Measurements from ENCODE around the gene NPC1L1. TPM values are rescaled to one million over a fixed set of nuclear protein-coding genes. Genes with fewer than 3 reads are reported as not detected.

The NPC1L1 gene
- total RNA-seq, 4 donors from 2014 or later, result 0.04 to 0.07 TPM; not detected in 2

DNA sequence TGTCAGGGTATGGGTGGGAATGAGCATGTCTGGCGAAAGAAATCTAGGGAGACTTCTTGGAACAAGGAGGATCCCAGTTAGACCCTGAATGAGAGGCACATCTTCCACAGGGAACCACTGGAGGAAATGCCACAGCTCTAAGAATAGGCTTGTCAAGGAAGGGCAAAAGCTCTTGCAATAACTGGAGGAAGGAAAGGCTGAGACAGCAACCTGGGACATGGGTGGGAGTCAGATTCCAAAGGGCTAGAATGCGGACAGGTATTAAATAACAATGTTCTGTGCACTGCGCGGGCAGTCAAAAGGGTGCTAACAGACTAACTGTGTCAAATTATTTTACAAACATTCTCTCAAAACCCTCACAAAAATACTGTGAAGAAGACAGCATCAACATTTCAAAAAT, 55.1 kb downstream of the NPC1L1 start:
- H3K27me3 ChIP-seq, result no peaks in the 10 kb centered on the region
- H3K9me3 ChIP-seq, result no peaks in the 10 kb centered on the region
- intact Hi-C loops (cut with DNase I; ENCODE audit: low total_unique reads) (loop anchor here (5.0 kb wide), 1 partner anchor 229 kb away; no protein-coding TSS in a partner anchor), in situ Hi-C loops (cut with MboI; ENCODE audit: low sequenced_read_pairs in 4 of 4) (loop anchor here in 2 of 4 donors (25.0 kb wide), 2 partner anchors 249 to 274 kb away; partner anchors contain the start of gene YKT6 (in 1 of the 2))
- ATAC-seq (peak in 1 of 2 donors; percentile 20), DNase-seq (no peak)
- H3K27ac ChIP-seq, result peak overlapping the region; percentile 38 to 99 (median 78)
- peaks cover 57 to 67% of the 10 kb centered on the region in 2 donors for H3K4me1 ChIP-seq
- no peak for TF ChIP-seq POLR2A (IDR thresholded peaks at IDR 0.05)
- TF ChIP-seq, protein P1, sequence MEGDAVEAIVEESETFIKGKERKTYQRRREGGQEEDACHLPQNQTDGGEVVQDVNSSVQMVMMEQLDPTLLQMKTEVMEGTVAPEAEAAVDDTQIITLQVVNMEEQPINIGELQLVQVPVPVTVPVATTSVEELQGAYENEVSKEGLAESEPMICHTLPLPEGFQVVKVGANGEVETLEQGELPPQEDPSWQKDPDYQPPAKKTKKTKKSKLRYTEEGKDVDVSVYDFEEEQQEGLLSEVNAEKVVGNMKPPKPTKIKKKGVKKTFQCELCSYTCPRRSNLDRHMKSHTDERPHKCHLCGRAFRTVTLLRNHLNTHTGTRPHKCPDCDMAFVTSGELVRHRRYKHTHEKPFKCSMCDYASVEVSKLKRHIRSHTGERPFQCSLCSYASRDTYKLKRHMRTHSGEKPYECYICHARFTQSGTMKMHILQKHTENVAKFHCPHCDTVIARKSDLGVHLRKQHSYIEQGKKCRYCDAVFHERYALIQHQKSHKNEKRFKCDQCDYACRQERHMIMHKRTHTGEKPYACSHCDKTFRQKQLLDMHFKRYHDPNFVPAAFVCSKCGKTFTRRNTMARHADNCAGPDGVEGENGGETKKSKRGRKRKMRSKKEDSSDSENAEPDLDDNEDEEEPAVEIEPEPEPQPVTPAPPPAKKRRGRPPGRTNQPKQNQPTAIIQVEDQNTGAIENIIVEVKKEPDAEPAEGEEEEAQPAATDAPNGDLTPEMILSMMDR (IDR thresholded peaks at IDR 0.05 in 4 of 5, conservative IDR thresholded peaks at IDR 0.05 in 1 of 5), result no peak
- no peak overlapping the region for H3K4me3 ChIP-seq
- H3K36me3 ChIP-seq, result peaks cover 0 to 34% of the 10 kb centered on the region in 2 donors

DNA sequence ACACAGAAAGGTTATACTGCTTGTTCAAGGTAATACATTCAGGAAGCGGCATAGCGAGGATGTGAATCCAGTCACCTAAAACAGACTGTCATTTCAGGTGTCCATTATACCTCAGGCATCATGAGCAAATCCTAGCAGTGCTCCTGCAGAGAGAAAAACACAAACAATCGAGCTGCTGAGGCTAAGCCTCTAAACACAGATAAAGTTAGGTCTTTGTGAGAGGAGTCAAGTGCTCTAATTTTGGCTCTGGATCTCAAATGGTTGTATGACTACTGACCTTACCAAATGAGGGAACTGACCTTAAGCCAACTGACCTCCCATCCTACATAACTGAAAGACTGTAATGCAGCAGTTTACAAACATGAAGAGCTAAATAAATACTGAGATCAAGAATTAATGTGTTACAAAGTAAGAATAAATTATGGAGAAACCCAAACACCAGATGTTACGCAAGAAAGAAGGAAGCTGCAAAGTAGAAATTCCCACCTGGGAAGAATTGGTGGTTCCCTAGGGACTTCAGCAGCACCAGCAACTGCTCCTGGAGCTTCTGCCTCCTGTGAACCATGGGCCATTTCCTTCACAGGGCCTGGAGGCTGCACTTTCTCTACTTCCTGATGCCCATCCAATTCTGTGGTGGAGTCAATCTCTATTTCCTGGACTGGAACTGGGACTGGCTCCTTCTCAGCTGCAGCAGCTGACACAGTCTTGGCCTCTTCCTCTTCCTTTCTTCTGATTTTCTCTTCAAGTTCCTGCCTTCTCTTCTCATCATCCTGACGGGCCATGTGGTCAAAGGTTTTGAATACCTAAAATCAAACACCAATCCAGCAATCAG, 56.4 kb downstream of the NPC1L1 start:
- peaks cover 0 to 37% of the 10 kb centered on the region in 2 donors for H3K36me3 ChIP-seq
- no peak overlapping the region for H3K4me3 ChIP-seq
- in situ Hi-C loops (cut with MboI; ENCODE audit: low sequenced_read_pairs in 4 of 4), result loop anchor here in 2 of 4 donors (25.0 kb wide), 2 partner anchors 247 to 272 kb away; partner anchors contain the start of gene YKT6 (in 1 of the 2)
- H3K4me1 ChIP-seq, result peaks cover 56 to 69% of the 10 kb centered on the region in 2 donors
- TF ChIP-seq POLR2A (IDR thresholded peaks at IDR 0.05), result no peak
- TF ChIP-seq, protein P1 (IDR thresholded peaks at IDR 0.05 in 4 of 5, conservative IDR thresholded peaks at IDR 0.05 in 1 of 5), result no peak
- no peak for ATAC-seq
- no peaks in the 10 kb centered on the region for H3K27me3 ChIP-seq
- intact Hi-C loops (cut with DNase I; ENCODE audit: low total_unique reads), result loop anchor here (5.0 kb wide), 1 partner anchor 227 kb away; no protein-coding TSS in a partner anchor
- no peaks in the 10 kb centered on the region for H3K9me3 ChIP-seq
- DNase-seq, result no peak
- peak overlapping the region; percentile 9 to 99 (median 78) for H3K27ac ChIP-seq

DNA sequence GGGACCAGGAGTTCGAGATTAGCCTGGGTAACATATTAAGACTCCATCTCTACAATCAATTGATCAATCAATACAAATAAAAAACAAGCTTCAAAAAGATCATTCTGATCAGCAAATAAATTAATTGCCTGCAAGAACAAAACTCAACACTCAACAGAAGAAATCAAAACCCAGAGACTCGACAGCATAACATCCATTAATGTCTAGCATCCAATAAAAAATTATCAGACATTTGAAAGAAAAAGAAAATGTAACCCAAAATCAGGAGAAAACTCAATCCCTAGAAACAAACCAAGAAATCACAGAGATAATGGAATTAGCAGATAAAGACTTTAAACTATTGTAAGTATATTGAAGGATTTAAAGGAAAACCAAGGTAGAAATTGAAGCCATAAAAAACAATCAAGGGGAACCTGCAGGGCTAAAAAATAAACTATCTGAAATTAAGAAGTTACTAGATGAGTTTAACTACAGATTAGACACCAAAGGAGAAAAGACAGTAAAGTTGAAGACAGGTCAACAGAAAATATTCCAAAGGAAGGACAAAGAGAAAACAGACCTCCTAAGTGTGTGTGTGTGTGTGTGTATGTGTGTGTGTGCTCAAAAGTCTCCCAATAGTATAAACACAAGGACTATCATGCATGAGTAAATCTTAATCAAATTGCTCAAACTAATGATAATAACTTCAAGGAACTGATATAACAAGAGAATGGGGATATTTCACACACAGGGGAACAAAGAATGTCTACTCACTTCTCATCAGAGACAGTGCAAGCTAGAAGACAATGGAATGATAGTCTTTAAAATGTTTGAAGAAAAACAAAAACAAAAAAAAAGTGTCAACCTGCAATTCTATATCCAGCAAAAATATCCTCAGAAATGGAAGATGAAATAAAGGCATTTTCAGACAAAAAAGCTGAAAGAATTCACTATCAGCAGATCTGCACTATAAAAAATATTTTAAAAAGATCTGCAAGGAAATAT, 58.3 kb downstream of the NPC1L1 start:
- H3K9me3 ChIP-seq, result no peaks in the 10 kb centered on the region
- intact Hi-C loops (cut with DNase I; ENCODE audit: low total_unique reads) (no loop called here), in situ Hi-C loops (cut with MboI; ENCODE audit: low sequenced_read_pairs in 4 of 4) (loop anchor here in 2 of 4 donors (25.0 kb wide), 2 partner anchors 245 to 270 kb away; partner anchors contain the start of gene YKT6 (in 1 of the 2))
- ATAC-seq, result no peak
- TF ChIP-seq POLR2A (IDR thresholded peaks at IDR 0.05), result no peak
- TF ChIP-seq, protein P1 (IDR thresholded peaks at IDR 0.05 in 4 of 5, conservative IDR thresholded peaks at IDR 0.05 in 1 of 5), result no peak
- no peaks in the 10 kb centered on the region for H3K27me3 ChIP-seq
- H3K27ac ChIP-seq, result peak overlapping the region in 1 of 4 donors; percentile 7
- no peak overlapping the region for H3K4me3 ChIP-seq
- peaks cover 46 to 62% of the 10 kb centered on the region in 2 donors for H3K4me1 ChIP-seq
- DNase-seq, result no peak
- peaks cover 0 to 51% of the 10 kb centered on the region in 2 donors for H3K36me3 ChIP-seq

DNA sequence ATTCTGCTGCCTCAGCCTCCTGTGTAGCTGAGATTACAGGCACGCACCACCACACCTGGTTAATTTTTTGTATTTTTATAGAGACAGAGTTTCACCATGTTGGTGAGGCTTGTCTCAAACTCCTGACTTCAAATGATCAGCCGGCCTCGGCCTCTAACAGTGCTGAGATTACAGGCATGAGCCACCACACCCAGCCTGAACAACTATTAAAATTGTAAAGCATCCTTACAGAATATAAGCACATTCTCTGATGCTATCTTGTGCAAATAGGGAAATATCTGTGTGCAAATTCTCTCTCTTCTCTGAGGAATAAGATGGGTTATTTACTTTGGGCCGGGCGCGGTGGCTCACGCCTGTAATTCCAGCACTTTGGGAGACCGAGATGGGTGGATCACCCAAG, 63.2 kb downstream of the NPC1L1 start:
- Histone ChIP-seq H3K4me3 (no peak overlapping the region), H3K27me3 (no peaks in the 10 kb centered on the region), H3K27ac (peak overlapping the region in 1 of 4 donors; percentile 2), H3K4me1 (peaks cover 20 to 30% of the 10 kb centered on the region in 2 donors), H3K9me3 (no peaks in the 10 kb centered on the region), H3K36me3 (peaks cover 0 to 42% of the 10 kb centered on the region in 2 donors)
- ATAC-seq, result no peak
- in situ Hi-C loops (cut with MboI; ENCODE audit: low sequenced_read_pairs in 4 of 4), result loop anchor here (5.0 to 25.0 kb wide), 6 partner anchors 103 to 266 kb away; partner anchors contain the start of gene YKT6 (in 1 of the 4)
- DNase-seq, result no peak
- intact Hi-C loops (cut with DNase I; ENCODE audit: low total_unique reads), result loop anchor here (1.0 to 5.0 kb wide), 5 partner anchors 47 to 237 kb away; partner anchors contain the start of gene CAMK2B
- TF ChIP-seq POLR2A (IDR thresholded peaks at IDR 0.05), result no peak
- TF ChIP-seq, protein P1 (IDR thresholded peaks at IDR 0.05 in 4 of 5, conservative IDR thresholded peaks at IDR 0.05 in 1 of 5), result no peak
